GM12873 (cell line): ENCODE data around the gene COQ9.

Experiments used
- CTCF ChIP-seq: IDR thresholded peaks from 2 replicates; pipeline ENCODE4 v1.5.1; 2012; ENCODE audit warnings: low read depth, mild to moderate bottlenecking, moderate library complexity, low read length, control low read depth; ENCODE audit not compliant: insufficient read depth; ENCODE audit errors: missing control alignments

Gene COQ9

GRCh38 chr16:57474671-57475661 lies 27.7 kb downstream of the COQ9 start:
- no peak for TF ChIP-seq CTCF

- peak; percentile 96 for TF ChIP-seq CTCF
Measured at GRCh38 chr16:57475711-57476339, 28.5 kb downstream of the COQ9 start.

- no peak for TF ChIP-seq CTCF
Measured at GRCh38 chr16:57476546-57477410, 29.5 kb downstream of the COQ9 start.

GRCh38 chr16:57477531-57478202 lies 30.4 kb downstream of the COQ9 start:
- TF ChIP-seq CTCF: no peak

GRCh38 chr16:57478396-57479204 lies 31.3 kb downstream of the COQ9 start:
- no peak for TF ChIP-seq CTCF

GRCh38 chr16:57479205-57479975 lies 32.1 kb downstream of the COQ9 start:
- no peak for TF ChIP-seq CTCF
